Stimulated activated naive B cell treated with anti-CD40 and anti-IgM and Interleukin-4, amounts not matched to agents 10 μg/mL and 1 μg/mL and 100 μg/mL, for 72 hours (primary cell): ENCODE measurements around the gene CLNK.

ENCODE experiments used
- ATAC-seq, 2 donors: fragments of 150-1000 bp; cut with Tn5 transposase; replicated peaks; 2 replicates each; pipeline ENCODE4 v1.10.0; 2021; ENCODE audit warnings: moderate library complexity in 1 of 2
- DNase-seq: peaks from one replicate; pipeline ENCODE4 v3.0.0; 2021
- H3K27ac Mint-ChIP-seq: one replicate; pipeline ENCODE4 v1.8.0; 2022; ENCODE audit warnings: mild to moderate bottlenecking, mixed read lengths
- H3K27me3 Mint-ChIP-seq, 2 donors: one replicate each; pipeline ENCODE4 v1.8.0; 2022; ENCODE audit warnings: mixed read lengths in 2 of 2
- H3K36me3 Mint-ChIP-seq, 2 donors: one replicate each; pipeline ENCODE4 v1.8.0; 2022; ENCODE audit warnings: mixed read lengths in 2 of 2, mild to moderate bottlenecking in 1 of 2
- H3K4me1 Mint-ChIP-seq, 2 donors: one replicate each; pipeline ENCODE4 v1.8.0; 2022; ENCODE audit warnings: mixed read lengths in 2 of 2, mild to moderate bottlenecking in 1 of 2
- H3K4me3 Mint-ChIP-seq, 2 donors: one replicate each; pipeline ENCODE4 v1.8.0; 2022; ENCODE audit warnings: mild to moderate bottlenecking in 2 of 2, mixed read lengths in 2 of 2, moderate library complexity in 1 of 2
- H3K9me3 Mint-ChIP-seq, 2 donors: one replicate each; pipeline ENCODE4 v1.8.0; 2022; ENCODE audit warnings: mixed read lengths in 2 of 2, mild to moderate bottlenecking in 1 of 2

CLNK gene

DNA sequence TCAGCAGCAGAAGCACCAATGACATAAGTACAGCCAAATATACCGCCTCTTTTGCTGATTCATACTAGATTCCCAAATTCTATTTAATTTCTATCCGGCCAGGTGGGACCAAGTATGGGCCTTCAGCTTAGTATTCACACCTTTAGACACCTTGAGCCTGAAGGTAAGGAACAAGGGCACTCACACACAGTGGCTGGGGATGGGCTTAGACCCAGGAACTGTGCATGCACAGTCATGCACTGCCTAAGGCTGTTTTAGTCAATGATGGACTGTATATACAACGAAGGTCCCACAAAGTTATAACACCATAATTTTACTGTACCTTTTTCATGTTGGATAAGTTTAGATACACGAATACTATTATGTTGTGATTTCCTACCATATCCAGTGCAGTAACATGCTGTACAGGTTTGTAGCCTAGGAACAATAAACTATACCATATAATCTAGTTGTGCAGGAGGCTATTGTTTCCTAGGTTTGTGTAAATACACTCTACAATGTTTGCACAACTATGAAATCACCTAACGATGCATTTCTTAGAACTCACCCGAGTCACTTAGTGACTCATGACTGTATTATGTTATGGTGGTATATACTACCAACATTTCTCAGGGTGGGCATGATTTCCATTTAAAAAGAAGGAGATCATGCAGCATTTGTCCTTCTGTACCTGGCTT is 9.7 kb upstream of the CLNK start:
- ATAC-seq (no peak), DNase-seq (no peak)
- H3K4me3 Mint-ChIP-seq, result no peak overlapping the region
- no peak overlapping the region for H3K27ac Mint-ChIP-seq
- no peaks in the 10 kb centered on the region for H3K27me3 Mint-ChIP-seq
- peaks cover 13 to 17% of the 10 kb centered on the region in 2 donors for H3K4me1 Mint-ChIP-seq
- H3K36me3 Mint-ChIP-seq, result peaks cover 3 to 5% of the 10 kb centered on the region in 2 donors
- peaks cover 4 to 9% of the 10 kb centered on the region in 2 donors for H3K9me3 Mint-ChIP-seq

DNA sequence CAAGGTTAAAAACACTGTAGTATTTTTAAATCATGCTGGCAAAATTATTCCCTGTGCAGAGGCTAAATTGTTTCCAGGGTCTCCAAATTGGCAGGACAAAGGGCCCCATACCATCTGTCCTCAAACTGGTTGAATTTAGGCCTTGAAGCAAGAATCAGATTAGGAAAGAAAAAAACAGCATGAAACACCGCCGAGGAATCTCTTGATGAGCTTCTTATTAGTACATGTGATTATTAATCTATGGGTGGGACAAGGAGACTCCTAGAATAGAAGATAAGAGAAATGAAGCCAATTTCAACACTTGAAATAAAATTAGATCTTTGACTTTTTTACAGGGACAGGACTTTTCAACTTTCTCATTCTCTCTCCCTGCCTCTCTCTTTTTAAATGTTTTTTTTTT is 7.1 kb upstream of the CLNK start:
- ATAC-seq, result no peak

DNA sequence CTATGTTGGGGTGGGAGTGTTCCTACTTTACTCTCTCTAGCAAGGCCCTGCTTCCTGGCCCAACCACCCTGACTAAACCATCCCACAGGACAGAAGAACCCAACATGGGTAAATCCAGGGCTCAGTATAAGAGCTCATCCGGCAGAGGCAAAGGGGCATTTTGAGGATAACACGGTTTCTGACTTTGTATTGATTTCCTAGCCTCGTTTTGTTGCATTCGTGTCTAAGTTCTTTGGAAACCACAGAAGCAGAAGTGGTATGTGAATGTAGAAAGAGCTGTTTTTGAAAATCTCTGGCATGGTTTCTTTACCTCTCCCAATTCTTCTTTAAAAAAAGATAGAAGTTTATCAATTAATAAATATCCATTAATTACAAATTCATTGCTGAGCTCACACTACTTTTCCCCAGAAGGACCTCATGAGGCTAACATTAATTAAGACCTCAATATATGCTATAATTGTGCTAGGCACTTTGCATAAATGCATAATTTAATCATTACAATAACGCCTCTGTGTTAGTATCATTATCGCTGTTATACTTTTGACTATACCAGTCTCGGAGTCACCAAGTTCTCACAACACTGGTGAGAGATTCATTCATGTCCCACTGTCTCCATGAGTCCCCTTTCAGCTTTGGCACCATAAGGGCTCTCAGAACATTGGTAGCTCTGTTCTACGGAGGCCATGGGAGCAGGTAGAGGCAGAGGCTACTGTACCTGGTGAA is 5.8 kb upstream of the CLNK start:
- peak; percentile 22 for DNase-seq

More for the DNA sequence above, 7.1 kb upstream of the CLNK start:
- H3K4me3 Mint-ChIP-seq, result no peak overlapping the region
- peaks cover 0 to 2% of the 10 kb centered on the region in 2 donors for H3K36me3 Mint-ChIP-seq
- H3K27ac Mint-ChIP-seq, result no peak overlapping the region
- H3K9me3 Mint-ChIP-seq, result peaks cover 3 to 4% of the 10 kb centered on the region in 2 donors
- no peak for DNase-seq
- peaks cover 34 to 39% of the 10 kb centered on the region in 2 donors for H3K4me1 Mint-ChIP-seq
- no peaks in the 10 kb centered on the region for H3K27me3 Mint-ChIP-seq

DNA sequence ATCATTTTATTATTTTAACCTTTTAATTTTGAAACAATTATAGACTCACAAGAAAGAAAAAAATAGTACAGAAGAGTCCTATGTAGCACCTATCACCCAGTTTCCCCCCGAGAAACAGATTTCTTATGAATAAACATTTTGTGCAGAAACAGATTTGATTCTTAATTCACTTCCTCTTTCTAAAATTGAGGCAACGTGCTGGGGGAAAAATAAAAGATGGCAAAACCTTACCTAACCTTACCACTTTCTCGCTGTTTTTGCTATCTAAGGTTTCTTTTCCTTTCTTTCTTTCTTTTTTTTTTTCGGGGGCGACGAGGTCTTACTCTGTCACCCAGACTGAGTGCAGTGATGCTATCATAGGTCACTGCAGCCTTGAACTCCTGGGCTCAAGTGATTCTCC is 4.3 kb upstream of the CLNK start:
- H3K36me3 Mint-ChIP-seq, result peaks cover 0 to 2% of the 10 kb centered on the region in 2 donors
- DNase-seq (no peak), ATAC-seq (peak; percentile 9 to 30)
- H3K27me3 Mint-ChIP-seq, result no peaks in the 10 kb centered on the region
- peak overlapping the region; percentile 20 to 37 for H3K4me3 Mint-ChIP-seq
- H3K27ac Mint-ChIP-seq, result peak overlapping the region; percentile 83
- peaks cover 3 to 4% of the 10 kb centered on the region in 2 donors for H3K9me3 Mint-ChIP-seq
- H3K4me1 Mint-ChIP-seq, result peaks cover 42 to 57% of the 10 kb centered on the region in 2 donors

More for the DNA sequence above, 5.8 kb upstream of the CLNK start:
- Mint-ChIP-seq H3K4me1 (peaks cover 34 to 47% of the 10 kb centered on the region in 2 donors), H3K9me3 (peaks cover 3 to 4% of the 10 kb centered on the region in 2 donors), H3K4me3 (peak overlapping the region; percentile 52 to 64), H3K36me3 (peaks cover 0 to 2% of the 10 kb centered on the region in 2 donors), H3K27me3 (no peaks in the 10 kb centered on the region), H3K27ac (peak overlapping the region; percentile 89)
- peak; percentile 80 to 82 for ATAC-seq

DNA sequence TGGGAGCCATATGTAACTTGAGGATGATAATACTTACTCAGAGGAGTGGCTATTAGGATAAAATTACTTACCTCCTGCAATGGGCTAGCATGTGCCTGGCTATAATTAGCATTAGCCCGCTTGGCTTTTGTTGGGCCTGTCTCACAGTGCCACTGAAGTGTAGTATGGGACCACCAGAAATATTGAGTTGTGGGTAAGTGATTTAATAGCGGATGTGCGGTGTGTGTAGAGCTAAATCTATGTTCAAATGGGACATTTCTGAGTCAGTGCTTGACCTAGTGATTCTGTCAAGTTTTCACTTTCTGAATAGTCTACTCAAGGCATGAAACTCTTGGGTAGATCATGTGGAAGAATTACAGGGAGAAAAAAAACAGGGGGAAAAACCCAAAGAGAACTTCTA is 3.5 kb upstream of the CLNK start:
- DNase-seq (no peak), ATAC-seq (peak in 1 of 2 donors; percentile 9)
- no peaks in the 10 kb centered on the region for H3K27me3 Mint-ChIP-seq
- H3K4me1 Mint-ChIP-seq, result peaks cover 44 to 62% of the 10 kb centered on the region in 2 donors
- peak overlapping the region; percentile 63 for H3K27ac Mint-ChIP-seq
- peaks cover 2 to 3% of the 10 kb centered on the region in 2 donors for H3K9me3 Mint-ChIP-seq
- peak overlapping the region in 1 of 2 donors; percentile 21 for H3K4me3 Mint-ChIP-seq
- H3K36me3 Mint-ChIP-seq, result peaks cover 0 to 2% of the 10 kb centered on the region in 2 donors

DNA sequence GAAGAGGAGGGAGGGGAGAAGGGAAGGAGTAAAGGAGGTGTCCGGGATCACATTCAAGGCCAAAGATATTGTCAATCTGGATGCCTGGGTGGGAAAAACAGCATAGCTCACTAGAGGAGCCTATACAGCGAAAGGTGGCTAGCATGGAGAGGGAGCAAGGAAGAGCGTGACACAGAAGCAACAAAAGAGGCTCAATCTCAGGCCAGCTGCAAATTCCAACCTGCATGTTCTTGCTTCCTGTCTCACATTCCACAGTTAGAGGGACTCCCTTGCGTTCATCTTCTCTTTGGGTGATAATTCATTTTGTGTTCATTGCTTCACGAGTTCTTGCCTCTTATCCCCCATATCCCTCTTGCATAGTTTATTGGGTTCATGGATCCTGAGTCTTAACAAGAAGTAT is 3.0 kb upstream of the CLNK start:
- Mint-ChIP-seq H3K27me3 (no peaks in the 10 kb centered on the region), H3K27ac (no peak overlapping the region), H3K9me3 (peaks cover 2 to 3% of the 10 kb centered on the region in 2 donors), H3K4me3 (no peak overlapping the region), H3K36me3 (peaks cover 2% of the 10 kb centered on the region in 2 donors), H3K4me1 (peaks cover 46 to 64% of the 10 kb centered on the region in 2 donors)
- ATAC-seq (no peak), DNase-seq (no peak)

DNA sequence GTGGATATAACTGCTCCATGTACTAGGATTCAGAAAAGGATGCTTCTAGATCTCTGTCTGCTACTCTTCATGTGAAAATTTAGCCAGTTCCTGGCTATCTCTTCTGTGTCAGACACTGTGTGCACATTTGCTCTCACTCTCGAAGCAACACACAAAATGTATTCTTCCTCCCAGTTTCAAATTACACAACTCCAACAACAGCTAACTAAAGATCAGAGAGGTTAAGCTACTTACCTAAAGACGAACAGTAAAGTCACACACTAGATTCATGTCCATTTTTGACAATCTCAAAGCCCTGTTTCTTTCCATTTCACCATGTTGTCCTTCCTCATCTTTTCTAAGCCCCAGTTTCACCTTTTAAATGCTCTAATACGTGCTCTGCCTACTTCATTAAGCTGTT is 2.2 kb downstream of the CLNK start:
- ATAC-seq, result no peak
- H3K27me3 Mint-ChIP-seq, result no peaks in the 10 kb centered on the region
- H3K9me3 Mint-ChIP-seq, result peaks cover 6% of the 10 kb centered on the region in 2 donors
- DNase-seq, result no peak
- H3K4me1 Mint-ChIP-seq, result peaks cover 26 to 44% of the 10 kb centered on the region in 2 donors
- no peak overlapping the region for H3K27ac Mint-ChIP-seq
- H3K36me3 Mint-ChIP-seq, result peaks cover 9 to 12% of the 10 kb centered on the region in 2 donors
- no peak overlapping the region for H3K4me3 Mint-ChIP-seq

DNA sequence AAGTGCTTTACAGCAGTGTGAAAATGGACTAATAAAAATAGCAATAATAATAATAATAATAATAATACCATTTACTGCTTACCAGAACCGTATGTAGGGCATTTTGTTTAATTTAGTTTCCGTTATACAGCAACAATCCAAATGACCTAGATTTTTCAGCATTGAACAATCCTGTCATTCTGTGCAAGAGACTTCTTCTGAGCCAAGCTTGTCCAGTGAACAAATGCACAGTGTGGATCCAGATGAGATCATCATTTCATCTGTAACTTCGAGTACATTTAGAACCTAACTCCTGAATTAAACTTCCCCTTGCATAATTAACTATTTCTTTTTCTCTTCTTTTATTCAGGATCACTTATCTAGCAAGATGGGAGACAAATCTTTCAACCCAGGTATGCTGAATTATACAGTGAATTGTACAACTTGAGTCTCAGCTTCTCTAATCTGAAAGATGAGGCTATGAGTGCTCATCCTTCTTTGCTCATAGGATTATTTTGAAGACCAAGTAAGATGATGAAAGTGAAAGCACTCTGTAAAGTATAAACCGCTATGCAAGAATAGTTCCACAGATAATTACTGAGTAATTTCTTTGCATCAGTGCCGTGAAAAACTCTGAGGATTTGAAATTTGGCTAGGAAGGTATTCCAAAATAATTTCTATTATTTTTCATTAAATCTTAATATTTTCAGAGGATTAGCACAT is 6.6 kb downstream of the CLNK start:
- Mint-ChIP-seq H3K36me3 (peaks cover 13 to 26% of the 10 kb centered on the region in 2 donors), H3K4me1 (peaks cover 18 to 32% of the 10 kb centered on the region in 2 donors), H3K4me3 (peak overlapping the region; percentile 57 to 73), H3K27ac (peak overlapping the region; percentile 84), H3K27me3 (no peaks in the 10 kb centered on the region), H3K9me3 (peaks cover 8 to 14% of the 10 kb centered on the region in 2 donors)
- DNase-seq (no peak), ATAC-seq (peak; percentile 63 to 80)

DNA sequence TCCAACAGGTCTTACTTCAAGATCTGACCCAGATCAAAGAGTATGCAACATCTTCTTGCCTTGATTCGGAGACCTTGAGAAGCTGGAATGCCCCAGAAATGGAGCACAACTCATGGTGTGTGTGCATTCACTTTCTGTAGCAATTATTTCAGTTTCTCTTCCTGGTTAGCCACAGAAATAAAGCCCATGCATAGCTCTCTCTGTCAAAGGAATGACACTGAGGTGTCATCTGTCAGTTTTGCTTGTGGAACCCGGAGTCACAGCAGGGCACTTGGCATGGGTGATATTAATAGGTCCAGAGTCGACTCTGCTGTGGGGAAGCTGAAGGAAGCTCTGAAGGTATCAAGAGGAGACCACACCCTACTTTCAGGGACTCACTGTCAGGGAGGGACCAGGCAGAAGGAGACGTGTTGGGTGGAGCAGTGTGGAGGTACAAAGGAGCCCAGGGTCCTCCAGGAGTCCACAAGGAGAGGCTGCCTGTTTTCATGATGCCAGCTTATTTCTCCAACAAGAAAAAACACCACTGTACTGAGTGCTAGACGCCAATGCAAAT is 10.7 kb downstream of the CLNK start:
- no peaks in the 10 kb centered on the region for H3K27me3 Mint-ChIP-seq
- no peak overlapping the region for H3K4me3 Mint-ChIP-seq
- H3K27ac Mint-ChIP-seq, result no peak overlapping the region
- peak in 1 of 2 donors; percentile 22 for ATAC-seq
- DNase-seq, result no peak
- peaks cover 24 to 41% of the 10 kb centered on the region in 2 donors for H3K4me1 Mint-ChIP-seq
- H3K36me3 Mint-ChIP-seq, result peaks cover 8 to 19% of the 10 kb centered on the region in 2 donors
- peaks cover 8 to 11% of the 10 kb centered on the region in 2 donors for H3K9me3 Mint-ChIP-seq

DNA sequence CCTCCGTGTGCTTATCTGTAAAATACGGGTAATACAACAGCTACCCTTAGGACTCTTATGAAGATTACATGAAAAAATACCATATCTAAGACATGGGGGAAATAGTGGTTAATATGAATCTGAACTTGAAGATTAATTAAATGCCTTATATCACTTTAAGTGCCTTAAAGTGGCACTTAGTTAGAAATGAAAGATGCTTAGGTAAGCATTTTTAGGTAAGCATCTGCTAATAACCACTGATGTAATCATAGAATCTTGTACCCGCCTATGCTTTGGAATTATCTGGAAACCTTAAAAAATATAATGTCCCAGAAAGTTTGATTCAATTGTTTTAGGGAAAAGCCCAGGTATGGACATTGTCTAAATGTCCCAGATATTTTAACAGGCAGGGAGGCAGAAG is 12.2 kb downstream of the CLNK start:
- no peak for DNase-seq
- Mint-ChIP-seq H3K4me3 (no peak overlapping the region), H3K4me1 (peaks cover 23 to 30% of the 10 kb centered on the region in 2 donors), H3K36me3 (peaks cover 6 to 14% of the 10 kb centered on the region in 2 donors), H3K27me3 (no peaks in the 10 kb centered on the region), H3K27ac (no peak overlapping the region), H3K9me3 (peaks cover 5 to 10% of the 10 kb centered on the region in 2 donors)
- ATAC-seq, result no peak

DNA sequence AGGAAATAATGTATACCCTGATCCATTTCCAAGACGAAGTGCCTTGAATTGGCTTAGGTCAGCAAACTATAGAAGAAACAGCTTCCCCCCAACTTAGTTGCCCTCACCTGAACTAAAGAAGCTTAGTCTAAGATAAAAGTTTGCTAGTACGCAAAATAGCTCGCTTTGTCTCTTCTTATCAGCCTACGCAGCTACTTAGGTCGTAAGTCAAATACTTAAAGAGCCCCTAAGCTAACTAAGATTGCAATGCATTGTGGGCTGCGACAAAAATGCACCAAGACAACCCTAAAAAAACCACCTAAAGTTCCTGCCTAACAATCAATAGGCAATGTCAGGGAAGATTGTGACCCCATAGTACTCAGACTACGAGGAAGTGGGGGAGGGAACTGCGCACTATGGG is 12.8 kb downstream of the CLNK start:
- Mint-ChIP-seq H3K4me1 (peaks cover 23 to 30% of the 10 kb centered on the region in 2 donors), H3K36me3 (peaks cover 6 to 9% of the 10 kb centered on the region in 2 donors), H3K27ac (peak overlapping the region; percentile 84), H3K27me3 (no peaks in the 10 kb centered on the region), H3K4me3 (no peak overlapping the region), H3K9me3 (peaks cover 4 to 5% of the 10 kb centered on the region in 2 donors)
- DNase-seq (no peak), ATAC-seq (no peak)

DNA sequence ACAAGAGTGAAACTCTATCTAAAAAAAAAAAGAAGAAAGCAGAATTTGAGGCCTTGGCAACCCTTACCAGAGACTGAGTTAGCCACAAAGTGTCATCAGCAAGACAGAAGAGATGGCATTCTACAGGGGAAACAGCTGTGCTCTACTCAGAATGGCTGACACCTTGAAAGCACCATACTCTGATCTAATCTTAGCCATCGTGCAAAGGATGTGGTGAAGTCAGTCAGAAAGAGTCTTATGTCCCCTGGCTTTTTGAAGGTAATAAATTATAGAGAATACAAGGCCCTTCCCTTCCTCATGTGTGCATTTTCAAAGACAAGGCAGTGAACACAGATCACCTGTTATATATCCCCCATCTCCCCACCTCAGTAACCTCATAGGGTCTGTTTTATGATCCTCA is 13.2 kb downstream of the CLNK start:
- Mint-ChIP-seq H3K27ac (peak overlapping the region; percentile 84), H3K4me1 (peaks cover 21 to 27% of the 10 kb centered on the region in 2 donors), H3K27me3 (no peaks in the 10 kb centered on the region), H3K4me3 (no peak overlapping the region), H3K9me3 (peaks cover 0 to 3% of the 10 kb centered on the region in 2 donors), H3K36me3 (peaks cover 4 to 5% of the 10 kb centered on the region in 2 donors)
- DNase-seq (no peak), ATAC-seq (peak; percentile 97 to 99)

DNA sequence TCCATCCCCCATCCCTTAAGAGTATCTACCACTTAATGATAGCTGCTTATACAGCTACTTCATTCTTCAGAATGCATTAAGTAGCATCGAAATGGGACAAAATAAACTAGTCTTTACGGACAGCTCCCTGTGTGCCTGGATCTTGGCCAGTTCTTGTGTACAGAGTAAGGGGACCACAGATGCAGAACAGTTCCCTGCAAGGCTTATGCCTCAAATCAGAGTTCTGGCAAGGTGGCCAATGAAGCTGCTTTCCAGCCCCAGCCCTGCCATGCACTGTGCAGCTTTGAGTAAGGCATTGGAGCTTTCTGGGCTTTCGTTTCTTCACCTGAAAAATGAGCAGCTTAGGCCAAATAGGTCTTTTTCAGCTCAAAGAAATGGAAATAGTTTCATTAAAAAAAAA is 14.2 kb downstream of the CLNK start:
- H3K9me3 Mint-ChIP-seq, result no peaks in the 10 kb centered on the region
- DNase-seq, result no peak
- H3K4me1 Mint-ChIP-seq, result peaks cover 21 to 26% of the 10 kb centered on the region in 2 donors
- H3K36me3 Mint-ChIP-seq, result peaks cover 5 to 11% of the 10 kb centered on the region in 2 donors
- no peak for ATAC-seq
- H3K27ac Mint-ChIP-seq, result no peak overlapping the region
- no peak overlapping the region for H3K4me3 Mint-ChIP-seq
- H3K27me3 Mint-ChIP-seq, result peaks cover 0 to 6% of the 10 kb centered on the region in 2 donors
